Measurements from ENCODE around the gene CBR4.

DNA sequence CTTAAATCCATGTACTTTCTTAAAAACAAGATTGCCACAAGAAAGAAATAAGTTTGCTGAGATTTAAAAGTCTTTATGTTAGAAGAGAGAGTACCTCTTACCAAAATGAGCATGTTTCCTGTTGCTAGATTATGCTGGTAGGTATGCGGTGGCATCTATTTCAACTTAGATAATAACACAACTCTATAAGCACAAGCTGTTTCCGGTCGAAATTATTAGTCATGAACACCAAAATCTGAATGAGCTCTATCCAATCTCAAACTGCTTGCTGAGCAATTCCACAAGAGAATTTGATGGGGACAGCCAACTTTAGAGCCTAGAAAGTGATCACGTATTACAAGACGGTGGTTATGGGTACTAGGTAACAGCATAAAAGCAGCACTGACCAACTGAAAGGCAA lies 49.3 kb downstream of the CBR4 start:
- TF ChIP-seq, protein P1, sequence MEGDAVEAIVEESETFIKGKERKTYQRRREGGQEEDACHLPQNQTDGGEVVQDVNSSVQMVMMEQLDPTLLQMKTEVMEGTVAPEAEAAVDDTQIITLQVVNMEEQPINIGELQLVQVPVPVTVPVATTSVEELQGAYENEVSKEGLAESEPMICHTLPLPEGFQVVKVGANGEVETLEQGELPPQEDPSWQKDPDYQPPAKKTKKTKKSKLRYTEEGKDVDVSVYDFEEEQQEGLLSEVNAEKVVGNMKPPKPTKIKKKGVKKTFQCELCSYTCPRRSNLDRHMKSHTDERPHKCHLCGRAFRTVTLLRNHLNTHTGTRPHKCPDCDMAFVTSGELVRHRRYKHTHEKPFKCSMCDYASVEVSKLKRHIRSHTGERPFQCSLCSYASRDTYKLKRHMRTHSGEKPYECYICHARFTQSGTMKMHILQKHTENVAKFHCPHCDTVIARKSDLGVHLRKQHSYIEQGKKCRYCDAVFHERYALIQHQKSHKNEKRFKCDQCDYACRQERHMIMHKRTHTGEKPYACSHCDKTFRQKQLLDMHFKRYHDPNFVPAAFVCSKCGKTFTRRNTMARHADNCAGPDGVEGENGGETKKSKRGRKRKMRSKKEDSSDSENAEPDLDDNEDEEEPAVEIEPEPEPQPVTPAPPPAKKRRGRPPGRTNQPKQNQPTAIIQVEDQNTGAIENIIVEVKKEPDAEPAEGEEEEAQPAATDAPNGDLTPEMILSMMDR (IDR thresholded peaks at IDR 0.05): no peak
- no peak for TF ChIP-seq POLR2A (IDR thresholded peaks at IDR 0.05)

Measured in transverse colon (tissue), 3 donors.